Femur (tissue), 1 donor: Measurements from ENCODE around the gene TSSC4.

ENCODE experiments used
- DNase-seq: peaks from one replicate; pipeline ENCODE4 v3.0.0-alpha.2; 2017

The TSSC4 gene

GRCh38 chr11:2420502-2421225 is 20.1 kb downstream of the TSSC4 start:
- peak; percentile 83 for DNase-seq

- no peak for DNase-seq
These were observed 20.9 kb downstream of the TSSC4 start for GRCh38 chr11:2421226-2421994.

- DNase-seq = no peak
These were observed 21.4 kb downstream of the TSSC4 start for GRCh38 chr11:2421996-2422395.

- no peak for DNase-seq
These were observed 22.1 kb downstream of the TSSC4 start for GRCh38 chr11:2422461-2423156.

- no peak for DNase-seq
These were observed 22.8 kb downstream of the TSSC4 start for GRCh38 chr11:2423157-2424025.

- no peak for DNase-seq
These were observed 24.4 kb downstream of the TSSC4 start for GRCh38 chr11:2424811-2425495.

GRCh38 chr11:2425506-2425905 is 25.0 kb downstream of the TSSC4 start:
- DNase-seq = no peak

GRCh38 chr11:2426221-2426620 is 25.7 kb downstream of the TSSC4 start:
- DNase-seq = no peak

- no peak for DNase-seq
These were observed 26.4 kb downstream of the TSSC4 start for GRCh38 chr11:2426826-2427521.

- no peak for DNase-seq
These were observed 27.3 kb downstream of the TSSC4 start for GRCh38 chr11:2427721-2428321.

GRCh38 chr11:2428322-2428795 is 27.8 kb downstream of the TSSC4 start:
- DNase-seq = peak; percentile 69

GRCh38 chr11:2431395-2431794 is 30.8 kb downstream of the TSSC4 start:
- DNase-seq = no peak

- DNase-seq = no peak
These were observed 31.6 kb downstream of the TSSC4 start for GRCh38 chr11:2432171-2432621.

- no peak for DNase-seq
These were observed 32.1 kb downstream of the TSSC4 start for GRCh38 chr11:2432628-2433071.

- DNase-seq = no peak
These were observed 32.8 kb downstream of the TSSC4 start for GRCh38 chr11:2433106-2433925.

GRCh38 chr11:2434008-2434407 is 33.5 kb downstream of the TSSC4 start:
- DNase-seq = no peak

GRCh38 chr11:2434506-2435255 is 34.1 kb downstream of the TSSC4 start:
- DNase-seq = no peak

- no peak for DNase-seq
These were observed 34.9 kb downstream of the TSSC4 start for GRCh38 chr11:2435288-2436012.
